Hematopoietic multipotent progenitor cell (in vitro differentiated cells): Measurements from ENCODE around the gene CHD8. TPM values are rescaled to one million over a fixed set of nuclear protein-coding genes. Genes with fewer than 3 reads are reported as not detected.

Source experiments
- DNase-seq, 3 donors: peaks; one replicate each; pipeline ENCODE4 v3.0.0-alpha.2; 2011 to 2015; ENCODE audit warnings: low read depth in 2 of 3, low spot score in 2 of 3
- total RNA-seq: library from RNA; depleted of rRNA; stranded (reverse); fragments of >200 nt; gene quantifications from one replicate; pipeline ENCODE4 v1.2.3, GENCODE V29; 2012

The CHD8 gene
- total RNA-seq, 1 donor = 78.6 TPM

GRCh38 chr14:21437063-21437901 is 18.6 kb downstream of the CHD8 start:
- peak; percentile 97 to 100 (median 99) for DNase-seq

GRCh38 chr14:21436567-21437062 is 19.3 kb downstream of the CHD8 start:
- no peak for DNase-seq

GRCh38 chr14:21431126-21431525 is 24.8 kb downstream of the CHD8 start:
- DNase-seq = no peak

GRCh38 chr14:21428930-21429329 is 27.0 kb downstream of the CHD8 start:
- no peak for DNase-seq

GRCh38 chr14:21426692-21427091 is 29.2 kb downstream of the CHD8 start:
- no peak for DNase-seq

GRCh38 chr14:21419528-21419927 is 36.4 kb downstream of the CHD8 start:
- no peak for DNase-seq

- no peak for DNase-seq
Observed at GRCh38 chr14:21415329-21415728, 40.6 kb downstream of the CHD8 start.

GRCh38 chr14:21414137-21414631 is 41.7 kb downstream of the CHD8 start:
- no peak for DNase-seq

GRCh38 chr14:21408147-21408546 is 47.8 kb downstream of the CHD8 start:
- no peak for DNase-seq

- DNase-seq = no peak
Observed at GRCh38 chr14:21406213-21406612, 49.7 kb downstream of the CHD8 start.

- no peak for DNase-seq
Observed at GRCh38 chr14:21405097-21405496, 50.8 kb downstream of the CHD8 start.

GRCh38 chr14:21399311-21399870 is 56.5 kb downstream of the CHD8 start:
- no peak for DNase-seq

GRCh38 chr14:21398901-21399300 is 57.0 kb downstream of the CHD8 start:
- DNase-seq = no peak

GRCh38 chr14:21395450-21395849 is 60.5 kb downstream of the CHD8 start:
- no peak for DNase-seq

- peak in 2 of 3 donors; percentile 68 to 78 for DNase-seq
Observed at GRCh38 chr14:21385188-21385904, 70.6 kb downstream of the CHD8 start.

GRCh38 chr14:21384494-21384851 is 71.5 kb downstream of the CHD8 start:
- DNase-seq = peak; percentile 6 to 77 (median 73)

GRCh38 chr14:21383848-21384493 is 72.0 kb downstream of the CHD8 start, which contains the start of gene SUPT16H:
SUPT16H (minus strand) TSS chr14:21384019; CDS start chr14:21383927, 92 bp downstream.
- DNase-seq = peak; percentile 82 to 96 (median 94)

- peak in 2 of 3 donors; percentile 37 to 47 for DNase-seq
Observed at GRCh38 chr14:21382886-21383847, 72.8 kb downstream of the CHD8 start.

GRCh38 chr14:21382095-21382494 is 73.8 kb downstream of the CHD8 start:
- DNase-seq = no peak
